CD4-positive, alpha-beta T cell (primary cell): ENCODE measurements around the gene CDH22. TPM values are rescaled to one million over a fixed set of nuclear protein-coding genes. Genes with fewer than 3 reads are reported as not detected.

Experiments
- ATAC-seq: fragments of 200-7000 bp; cut with Tn5 transposase; one replicate; pipeline ENCODE4 v1.10.0; 2022; ENCODE audit warnings: mild to moderate bottlenecking; ENCODE audit not compliant: poor library complexity
- CTCF ChIA-PET: fragments of 350-600 bp; sonication (Branson Sonifier 250); formaldehyde crosslinking; loops from one replicate; lab custom pipeline; 2021; ENCODE audit warnings: antibody characterized with exemption, inconsistent platforms; lab: Charles Lee
- POLR2A ChIA-PET: fragments of 350-600 bp; sonication (Branson Sonifier 250); formaldehyde crosslinking; loops from one replicate; lab custom pipeline; 2021; ENCODE audit warnings: antibody characterized with exemption, inconsistent platforms; lab: Charles Lee
- DNase-seq, 14 experiments: peaks; one replicate each; pipeline ENCODE4 v3.0.0-alpha.2; 2013 to 2020; ENCODE audit warnings: mixed read lengths in 2 of 14
- H3K27ac ChIP-seq, 2 donors: one replicate each; pipeline versions ENCODE4 v1.5.1 to v1.7.0; 2013; ENCODE audit warnings: low read length in 2 of 2, low read depth in 1 of 2, mild to moderate bottlenecking in 1 of 2
- H3K27me3 ChIP-seq, 2 experiments: 1 replicate in 1 of 2; 2 replicates in 1 of 2; pipeline versions ENCODE4 v1.6.1 to v1.7.0; 2013; ENCODE audit warnings: low read length in 2 of 2, control low read depth in 1 of 2, mild to moderate bottlenecking in 1 of 2, moderate library complexity in 1 of 2; ENCODE audit not compliant: insufficient read depth in 2 of 2, control insufficient read depth in 1 of 2
- H3K36me3 ChIP-seq: one replicate; pipeline ENCODE4 v1.6.1; 2013; ENCODE audit warnings: low read length, control low read depth; ENCODE audit not compliant: insufficient read depth
- H3K4me1 ChIP-seq: one replicate; pipeline ENCODE4 v1.6.1; 2013; ENCODE audit warnings: low read length, control low read depth; ENCODE audit not compliant: insufficient read depth
- H3K4me3 ChIP-seq: one replicate; pipeline ENCODE4 v1.5.1; 2013; ENCODE audit warnings: mild to moderate bottlenecking, low read length, moderate library complexity
- H3K9me3 ChIP-seq, 2 experiments: 1 replicate in 1 of 2; 2 replicates in 1 of 2; pipeline versions ENCODE4 v1.6.1 to v1.7.0; 2013; ENCODE audit warnings: low read length in 2 of 2, mild to moderate bottlenecking in 2 of 2, control low read depth in 1 of 2, moderate library complexity in 1 of 2; ENCODE audit not compliant: control insufficient read depth in 1 of 2, insufficient read depth in 1 of 2
- H3K27ac Mint-ChIP-seq: one replicate; pipeline ENCODE4 v1.8.0; 2020; ENCODE audit warnings: mixed read lengths
- H3K27me3 Mint-ChIP-seq: one replicate; pipeline ENCODE4 v1.8.0; 2021; ENCODE audit warnings: mixed read lengths
- H3K36me3 Mint-ChIP-seq: one replicate; pipeline ENCODE4 v1.8.0; 2021; ENCODE audit warnings: low read depth, mixed read lengths
- H3K4me1 Mint-ChIP-seq: one replicate; pipeline ENCODE4 v1.8.0; 2021; ENCODE audit warnings: low read depth, mixed read lengths
- H3K4me3 Mint-ChIP-seq: one replicate; pipeline ENCODE4 v1.8.0; 2020; ENCODE audit warnings: mild to moderate bottlenecking, mixed read lengths
- H3K9me3 Mint-ChIP-seq: one replicate; pipeline ENCODE4 v1.8.0; 2020; ENCODE audit warnings: mixed read lengths
- intact Hi-C, 2 experiments: fragments of 100-400 bp; cut with DNase I in 1 of 2; cut with micrococcal nuclease in 1 of 2; formaldehyde crosslinking; loops; one replicate each; pipeline versions ENCODE4 v1.15.1 to v1.9.0; 2023 to 2025; cut with DNase I, micrococcal nuclease
- total RNA-seq, 174 experiments: library from RNA in 2 of 174; stranded (reverse) in 2 of 174; gene quantifications; one replicate each; pipeline ENCODE4 v1.2.3 and lab custom pipeline; 2021 to 2026
- TF ChIP-seq, protein P1 (sequence below): fragments of 200-600 bp; IDR thresholded peaks from one replicate; pipeline ENCODE4 v1.8.0; 2022; ENCODE audit warnings: antibody characterized with exemption, mild to moderate bottlenecking

Gene CDH22
- total RNA-seq, 2 experiments from 2014 or later: not detected

DNA sequence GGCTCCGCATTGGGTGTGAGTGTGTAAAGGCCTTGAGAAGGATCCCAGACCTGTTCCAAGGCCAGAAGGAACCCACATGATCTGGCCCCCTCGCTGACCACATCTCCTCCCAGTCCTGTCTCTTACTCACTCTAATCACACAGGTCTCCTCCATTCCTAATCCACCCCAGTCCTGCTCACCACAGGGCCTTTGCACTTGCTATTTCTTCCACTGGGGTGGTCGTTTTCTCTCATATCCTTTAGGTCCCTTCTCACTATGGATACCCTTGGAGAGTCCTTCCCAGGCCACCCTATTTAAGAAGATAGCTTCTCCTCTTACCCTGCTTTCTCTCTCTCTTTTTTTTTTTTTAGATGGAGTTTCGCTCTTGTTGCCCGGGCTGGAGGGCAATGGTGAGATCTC is 124.5 kb downstream of the CDH22 start:
- ChIA-PET CTCF (no interaction called here), POLR2A (no interaction called here)
- H3K36me3 Mint-ChIP-seq: no peaks in the 10 kb centered on the region
- Histone ChIP-seq H3K9me3 (no peaks in the 10 kb centered on the region), H3K27me3 (peaks cover 5 to 11% of the 10 kb centered on the region in 2 experiments), H3K36me3 (no peaks in the 10 kb centered on the region), H3K27ac (no peak overlapping the region), H3K4me1 (no peaks in the 10 kb centered on the region), H3K4me3 (no peak overlapping the region)
- no peaks in the 10 kb centered on the region for H3K9me3 Mint-ChIP-seq
- TF ChIP-seq, protein P1, sequence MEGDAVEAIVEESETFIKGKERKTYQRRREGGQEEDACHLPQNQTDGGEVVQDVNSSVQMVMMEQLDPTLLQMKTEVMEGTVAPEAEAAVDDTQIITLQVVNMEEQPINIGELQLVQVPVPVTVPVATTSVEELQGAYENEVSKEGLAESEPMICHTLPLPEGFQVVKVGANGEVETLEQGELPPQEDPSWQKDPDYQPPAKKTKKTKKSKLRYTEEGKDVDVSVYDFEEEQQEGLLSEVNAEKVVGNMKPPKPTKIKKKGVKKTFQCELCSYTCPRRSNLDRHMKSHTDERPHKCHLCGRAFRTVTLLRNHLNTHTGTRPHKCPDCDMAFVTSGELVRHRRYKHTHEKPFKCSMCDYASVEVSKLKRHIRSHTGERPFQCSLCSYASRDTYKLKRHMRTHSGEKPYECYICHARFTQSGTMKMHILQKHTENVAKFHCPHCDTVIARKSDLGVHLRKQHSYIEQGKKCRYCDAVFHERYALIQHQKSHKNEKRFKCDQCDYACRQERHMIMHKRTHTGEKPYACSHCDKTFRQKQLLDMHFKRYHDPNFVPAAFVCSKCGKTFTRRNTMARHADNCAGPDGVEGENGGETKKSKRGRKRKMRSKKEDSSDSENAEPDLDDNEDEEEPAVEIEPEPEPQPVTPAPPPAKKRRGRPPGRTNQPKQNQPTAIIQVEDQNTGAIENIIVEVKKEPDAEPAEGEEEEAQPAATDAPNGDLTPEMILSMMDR: no peak
- DNase-seq: no peak
- intact Hi-C loops: no loop called here
- peaks cover 27% of the 10 kb centered on the region for H3K27me3 Mint-ChIP-seq
- H3K4me3 Mint-ChIP-seq: no peak overlapping the region
- H3K27ac Mint-ChIP-seq: no peak overlapping the region
- H3K4me1 Mint-ChIP-seq: no peaks in the 10 kb centered on the region
- ATAC-seq: no peak

DNA sequence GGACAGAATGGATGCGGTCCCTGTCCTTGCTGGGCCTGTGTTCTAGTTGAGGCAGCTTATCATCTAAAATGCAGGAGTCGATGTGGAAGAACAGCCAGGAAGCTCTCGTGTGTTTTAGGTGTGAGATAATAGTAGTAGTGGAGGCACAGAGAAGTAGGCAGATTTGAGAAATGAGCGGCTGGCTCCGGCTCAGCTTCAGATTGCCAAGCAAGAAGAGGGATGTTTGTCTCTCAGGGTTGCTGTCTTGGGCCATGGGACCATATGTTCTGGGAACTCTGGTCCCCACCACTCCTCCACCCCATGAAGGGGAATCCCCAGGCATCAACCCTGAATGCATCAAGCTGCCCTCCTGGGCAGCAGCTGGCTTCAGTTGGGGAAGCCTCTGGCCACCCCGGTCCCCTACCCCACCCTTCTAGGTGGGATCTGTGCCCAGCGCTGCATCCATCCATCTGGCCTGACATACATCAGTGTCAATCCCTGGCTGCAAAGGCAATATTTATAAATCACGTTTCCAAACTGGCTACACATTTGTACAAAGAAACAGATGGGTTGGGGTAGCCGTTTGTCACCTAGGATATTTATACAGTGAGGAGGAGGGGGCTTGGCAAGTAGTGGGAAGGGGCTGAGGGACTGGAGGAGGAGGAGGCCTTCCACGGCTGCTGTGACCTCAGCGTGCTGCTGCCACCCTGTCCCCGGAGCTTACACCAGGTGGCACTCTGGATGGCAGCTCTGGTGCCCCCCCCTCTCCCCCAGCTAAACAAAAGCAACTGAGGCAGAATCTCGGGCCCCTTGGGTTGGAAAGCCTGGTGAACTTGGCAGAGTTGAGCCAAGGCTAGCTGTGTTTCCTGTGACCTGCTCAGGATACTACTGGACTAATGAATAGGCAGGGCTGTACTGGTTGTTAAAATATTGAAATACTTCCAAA is 125.8 kb downstream of the CDH22 start:
- intact Hi-C loops: no loop called here
- Histone ChIP-seq H3K36me3 (no peaks in the 10 kb centered on the region), H3K27me3 (peaks cover 5 to 7% of the 10 kb centered on the region in 2 experiments), H3K9me3 (no peaks in the 10 kb centered on the region), H3K4me3 (no peak overlapping the region), H3K4me1 (no peaks in the 10 kb centered on the region), H3K27ac (no peak overlapping the region)
- ChIA-PET POLR2A (no interaction called here), CTCF (no interaction called here)
- TF ChIP-seq, protein P1: no peak
- no peak overlapping the region for H3K27ac Mint-ChIP-seq
- no peak overlapping the region for H3K4me3 Mint-ChIP-seq
- no peaks in the 10 kb centered on the region for H3K4me1 Mint-ChIP-seq
- no peak for DNase-seq
- H3K36me3 Mint-ChIP-seq: no peaks in the 10 kb centered on the region
- peaks cover 35% of the 10 kb centered on the region for H3K27me3 Mint-ChIP-seq
- ATAC-seq: no peak
- no peaks in the 10 kb centered on the region for H3K9me3 Mint-ChIP-seq

DNA sequence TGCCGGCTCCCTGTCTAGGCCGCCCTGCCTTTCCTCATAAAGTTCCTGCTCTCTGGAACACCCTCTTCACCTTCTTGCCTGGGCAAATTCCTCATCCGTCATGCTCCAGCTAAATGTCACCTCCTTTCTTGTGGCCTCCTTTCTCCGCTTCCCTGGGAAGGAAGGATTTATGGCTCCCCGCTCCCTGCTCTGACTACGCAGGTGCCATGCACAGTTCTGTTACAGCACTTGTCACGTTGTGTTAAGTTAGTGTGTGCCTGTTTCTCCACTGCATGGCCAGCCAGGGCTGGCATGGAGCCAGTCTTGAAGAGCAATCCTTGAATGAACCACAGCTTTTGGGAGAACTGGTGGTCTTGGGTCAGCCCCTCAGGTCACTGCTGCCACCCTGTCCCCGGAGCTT is 128.4 kb downstream of the CDH22 start:
- ATAC-seq (no peak), DNase-seq (no peak)
- TF ChIP-seq, protein P1: no peak
- H3K36me3 Mint-ChIP-seq: no peaks in the 10 kb centered on the region
- H3K27ac Mint-ChIP-seq: no peak overlapping the region
- H3K4me1 Mint-ChIP-seq: no peaks in the 10 kb centered on the region
- Histone ChIP-seq H3K36me3 (no peaks in the 10 kb centered on the region), H3K27ac (no peak overlapping the region), H3K9me3 (no peaks in the 10 kb centered on the region), H3K4me3 (no peak overlapping the region), H3K4me1 (peaks cover 1% of the 10 kb centered on the region), H3K27me3 (peaks cover 15 to 18% of the 10 kb centered on the region in 2 experiments)
- H3K9me3 Mint-ChIP-seq: no peaks in the 10 kb centered on the region
- intact Hi-C loops: loop anchor here in 1 of 2 experiments (10.0 kb wide), 2 partner anchors 195 to 375 kb away; no protein-coding TSS in a partner anchor
- ChIA-PET POLR2A (no interaction called here), CTCF (no interaction called here)
- H3K27me3 Mint-ChIP-seq: peaks cover 54% of the 10 kb centered on the region
- H3K4me3 Mint-ChIP-seq: no peak overlapping the region
